ENCODE measurements around the gene DGKZ.

Gene DGKZ

DNA sequence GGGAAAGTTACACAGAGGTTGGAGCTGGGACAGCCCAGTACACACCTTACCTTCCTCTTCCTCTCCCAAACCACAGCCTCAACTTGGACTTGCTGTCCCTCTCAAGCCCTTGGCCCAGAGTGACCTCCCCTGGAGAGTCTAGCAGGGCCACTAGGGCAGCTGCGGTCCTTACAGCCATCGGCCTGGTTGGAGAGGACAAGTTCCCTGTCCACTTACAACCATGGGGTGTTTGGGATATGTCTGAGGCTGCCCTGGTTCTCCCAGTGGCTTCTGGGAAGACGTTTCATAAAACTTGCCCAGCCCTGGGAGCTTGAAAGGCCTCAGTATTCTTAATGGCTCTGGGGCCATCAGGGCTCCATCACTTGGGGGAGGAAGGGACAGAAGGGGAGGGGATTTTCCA is 13.1 kb upstream of the DGKZ start:
- H3K9ac ChIP-seq = no peak overlapping the region

GRCh38 chr11:46335271-46335670 is 12.0 kb upstream of the DGKZ start:
- Histone ChIP-seq H3K9ac (no peak overlapping the region), H3K9me3 (ENCODE audit: control insufficient read depth, low read length) (no peaks in the 10 kb centered on the region), H3K4me3 (ENCODE audit: low read depth, low read length) (no peak overlapping the region), H3K27ac (no peak overlapping the region), H3K36me3 (ENCODE audit: control insufficient read depth, insufficient read depth, low read length) (no peaks in the 10 kb centered on the region), H3K79me2 (no peaks in the 10 kb centered on the region), H3K27me3 (ENCODE audit: control insufficient read depth, insufficient read depth, low read length) (no peaks in the 10 kb centered on the region), H3K4me1 (peaks cover 13% of the 10 kb centered on the region), H3K4me2 (ENCODE audit: low read length) (no peak overlapping the region), H2AFZ (no peak overlapping the region)
- TF ChIP-seq, protein P1, sequence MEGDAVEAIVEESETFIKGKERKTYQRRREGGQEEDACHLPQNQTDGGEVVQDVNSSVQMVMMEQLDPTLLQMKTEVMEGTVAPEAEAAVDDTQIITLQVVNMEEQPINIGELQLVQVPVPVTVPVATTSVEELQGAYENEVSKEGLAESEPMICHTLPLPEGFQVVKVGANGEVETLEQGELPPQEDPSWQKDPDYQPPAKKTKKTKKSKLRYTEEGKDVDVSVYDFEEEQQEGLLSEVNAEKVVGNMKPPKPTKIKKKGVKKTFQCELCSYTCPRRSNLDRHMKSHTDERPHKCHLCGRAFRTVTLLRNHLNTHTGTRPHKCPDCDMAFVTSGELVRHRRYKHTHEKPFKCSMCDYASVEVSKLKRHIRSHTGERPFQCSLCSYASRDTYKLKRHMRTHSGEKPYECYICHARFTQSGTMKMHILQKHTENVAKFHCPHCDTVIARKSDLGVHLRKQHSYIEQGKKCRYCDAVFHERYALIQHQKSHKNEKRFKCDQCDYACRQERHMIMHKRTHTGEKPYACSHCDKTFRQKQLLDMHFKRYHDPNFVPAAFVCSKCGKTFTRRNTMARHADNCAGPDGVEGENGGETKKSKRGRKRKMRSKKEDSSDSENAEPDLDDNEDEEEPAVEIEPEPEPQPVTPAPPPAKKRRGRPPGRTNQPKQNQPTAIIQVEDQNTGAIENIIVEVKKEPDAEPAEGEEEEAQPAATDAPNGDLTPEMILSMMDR (IDR thresholded peaks at IDR 0.05) = no peak

More for the DNA sequence above, 13.1 kb upstream of the DGKZ start:
- H3K27ac ChIP-seq = no peak overlapping the region
- H2AFZ ChIP-seq = no peak overlapping the region
- no peak overlapping the region for H3K4me3 ChIP-seq (ENCODE audit: low read depth, low read length)
- H3K4me1 ChIP-seq = peaks cover 7% of the 10 kb centered on the region
- TF ChIP-seq, protein P1 (IDR thresholded peaks at IDR 0.05) = no peak
- H3K36me3 ChIP-seq (ENCODE audit: control insufficient read depth, insufficient read depth, low read length) = no peaks in the 10 kb centered on the region
- H3K4me2 ChIP-seq (ENCODE audit: low read length) = no peak overlapping the region
- H3K27me3 ChIP-seq (ENCODE audit: control insufficient read depth, insufficient read depth, low read length) = no peaks in the 10 kb centered on the region
- H3K9me3 ChIP-seq (ENCODE audit: control insufficient read depth, low read length) = no peaks in the 10 kb centered on the region
- H3K79me2 ChIP-seq = no peaks in the 10 kb centered on the region

DNA sequence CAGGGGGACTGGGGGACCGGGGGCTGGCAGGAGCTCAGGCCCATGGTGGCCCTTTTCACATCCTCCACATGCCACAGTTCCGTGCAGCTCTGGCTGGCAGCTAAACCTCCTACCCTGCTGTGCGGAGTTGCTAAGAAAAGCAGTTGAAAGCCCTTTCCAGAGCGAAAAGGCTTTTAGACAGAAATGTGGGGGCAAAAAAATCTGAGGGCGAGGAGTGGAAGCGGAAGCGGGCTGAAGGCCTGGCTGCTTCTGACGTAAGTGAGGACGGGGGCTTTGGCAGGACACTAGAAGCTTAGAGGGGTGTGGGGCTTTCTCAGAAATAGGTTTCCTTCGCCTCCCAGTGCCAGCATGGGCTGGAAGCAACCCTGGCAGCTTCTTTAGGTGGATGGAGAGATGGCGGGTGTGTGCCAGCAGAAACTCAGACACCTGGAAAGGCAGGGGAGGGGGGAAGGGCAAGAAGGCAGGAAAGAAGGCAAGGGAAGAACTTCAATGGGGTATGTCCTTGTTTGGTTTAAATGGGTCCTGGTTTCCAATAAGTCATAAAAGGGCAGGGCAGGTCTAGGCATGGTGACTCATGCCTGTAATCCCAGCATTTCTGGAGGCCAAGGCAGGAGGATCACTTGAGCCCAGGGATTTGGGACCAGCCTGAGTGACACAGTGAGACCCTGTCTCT is 11.2 kb upstream of the DGKZ start:
- H3K9ac ChIP-seq = no peak overlapping the region
- H3K27ac ChIP-seq = no peak overlapping the region
- H3K4me3 ChIP-seq (ENCODE audit: low read depth, low read length) = no peak overlapping the region
- no peak overlapping the region for H2AFZ ChIP-seq
- H3K79me2 ChIP-seq = no peaks in the 10 kb centered on the region
- no peaks in the 10 kb centered on the region for H3K27me3 ChIP-seq (ENCODE audit: control insufficient read depth, insufficient read depth, low read length)
- H3K9me3 ChIP-seq (ENCODE audit: control insufficient read depth, low read length) = no peaks in the 10 kb centered on the region
- H3K4me1 ChIP-seq = peaks cover 13% of the 10 kb centered on the region
- no peak overlapping the region for H3K4me2 ChIP-seq (ENCODE audit: low read length)
- TF ChIP-seq, protein P1 (IDR thresholded peaks at IDR 0.05) = no peak
- H3K36me3 ChIP-seq (ENCODE audit: control insufficient read depth, insufficient read depth, low read length) = no peaks in the 10 kb centered on the region

- no peak overlapping the region for H3K4me3 ChIP-seq (ENCODE audit: low read depth, low read length)
- no peak overlapping the region for H3K4me2 ChIP-seq (ENCODE audit: low read length)
- no peak overlapping the region for H2AFZ ChIP-seq
- TF ChIP-seq, protein P1 (IDR thresholded peaks at IDR 0.05) = no peak
- peaks cover 13% of the 10 kb centered on the region for H3K4me1 ChIP-seq
- H3K79me2 ChIP-seq = no peaks in the 10 kb centered on the region
- no peak overlapping the region for H3K9ac ChIP-seq
- no peaks in the 10 kb centered on the region for H3K36me3 ChIP-seq (ENCODE audit: control insufficient read depth, insufficient read depth, low read length)
- H3K27me3 ChIP-seq (ENCODE audit: control insufficient read depth, insufficient read depth, low read length) = no peaks in the 10 kb centered on the region
- H3K9me3 ChIP-seq (ENCODE audit: control insufficient read depth, low read length) = no peaks in the 10 kb centered on the region
- no peak overlapping the region for H3K27ac ChIP-seq
These were observed 10.6 kb upstream of the DGKZ start for GRCh38 chr11:46336563-46337180.

Measured in parathyroid adenoma (tissue), 2 donors.